HG02981 (cell line): ENCODE data around the gene TAF10.

Experiments
- ATAC-seq: cut with Tn5 transposase; IDR thresholded peaks from one replicate; pipeline ENCODE4 v1.9.1; 2021; ENCODE audit warnings: mild to moderate bottlenecking, moderate library complexity; ENCODE audit not compliant: unreplicated experiment

The TAF10 gene

DNA sequence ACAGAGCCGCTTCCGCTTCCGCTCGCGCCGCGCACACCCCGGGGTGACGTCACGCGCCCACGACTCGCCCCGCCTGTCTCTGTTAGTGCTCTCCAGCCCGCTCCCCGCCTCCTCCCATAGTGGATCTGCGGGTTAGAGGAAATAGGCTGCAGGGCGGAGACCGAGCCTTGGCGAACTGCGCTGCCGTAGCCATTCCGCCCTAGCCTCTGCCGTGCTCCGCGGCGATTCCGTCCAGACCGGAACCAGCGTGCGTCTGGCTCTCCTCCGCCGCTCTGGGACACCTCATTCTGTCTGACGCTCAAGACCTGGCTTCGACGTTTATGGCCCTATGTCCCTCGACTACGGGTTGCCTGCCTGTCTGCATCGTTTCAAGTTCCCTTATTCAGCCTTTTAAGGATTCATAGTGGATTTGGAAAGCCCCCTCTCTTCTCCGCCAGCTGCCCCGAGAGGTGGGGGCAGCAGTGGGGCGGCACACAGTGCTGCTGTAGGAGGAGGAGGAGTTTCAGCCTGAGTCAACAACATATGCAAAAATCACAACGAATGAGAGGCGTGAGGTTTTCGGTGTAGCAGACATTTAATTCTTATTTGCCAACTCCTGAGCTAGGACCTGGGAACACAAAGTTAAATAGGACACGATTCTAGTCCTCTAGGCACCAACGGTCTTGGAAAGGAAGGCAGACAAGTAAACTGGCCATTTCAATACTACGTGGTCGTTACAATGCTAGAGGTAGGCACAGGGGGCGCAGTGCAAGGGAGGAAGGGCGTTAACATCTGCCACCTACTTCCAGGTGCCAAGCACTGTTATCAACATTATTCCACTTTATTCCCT is at the start of gene TAF10:
Gene TAF10, minus strand, starts transcription at position 4 of the 829 bp plus-strand sequence. CDS start 27 bp downstream, outside the sequence.
- peak; percentile 86 for ATAC-seq

DNA sequence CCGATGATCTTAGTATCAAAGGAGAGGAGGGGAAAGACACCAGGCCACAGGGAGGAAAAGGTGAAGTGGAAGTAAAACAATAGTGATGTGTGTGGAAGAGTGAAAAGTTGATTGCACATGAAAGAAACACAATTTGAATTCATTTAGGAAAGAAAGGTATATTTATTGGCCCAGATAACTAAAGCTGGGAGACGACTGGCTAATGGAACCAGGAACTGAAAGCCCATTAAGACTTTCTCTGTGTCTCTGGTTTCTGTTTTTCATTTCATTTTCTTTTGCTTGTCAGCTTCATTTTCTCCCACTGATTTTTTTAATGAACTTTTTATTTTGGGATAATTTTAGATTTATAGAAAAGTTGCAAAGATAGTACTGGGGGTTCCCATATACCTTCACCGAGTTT is 48.7 kb upstream of the TAF10 start:
- no peak for ATAC-seq

DNA sequence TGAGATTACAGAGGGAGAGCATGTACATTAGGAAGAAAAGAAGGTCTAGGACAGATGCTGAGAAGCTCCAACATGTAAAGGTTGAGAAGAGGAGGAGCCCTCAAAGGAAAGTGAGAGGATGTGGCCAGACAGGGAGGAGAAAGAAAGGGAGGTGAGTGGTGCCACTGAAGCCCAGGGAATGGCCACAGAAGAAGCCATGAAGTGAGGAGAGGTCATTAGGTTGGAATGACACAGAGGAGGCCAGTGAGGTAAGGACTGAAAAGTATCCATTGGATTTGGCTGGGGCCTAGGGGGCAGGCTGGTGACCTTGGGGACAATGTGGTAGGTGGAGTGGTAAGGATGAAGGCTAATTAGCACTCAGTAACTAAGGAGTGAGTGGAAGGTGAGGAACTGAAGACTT is 46.6 kb upstream of the TAF10 start:
- no peak for ATAC-seq

DNA sequence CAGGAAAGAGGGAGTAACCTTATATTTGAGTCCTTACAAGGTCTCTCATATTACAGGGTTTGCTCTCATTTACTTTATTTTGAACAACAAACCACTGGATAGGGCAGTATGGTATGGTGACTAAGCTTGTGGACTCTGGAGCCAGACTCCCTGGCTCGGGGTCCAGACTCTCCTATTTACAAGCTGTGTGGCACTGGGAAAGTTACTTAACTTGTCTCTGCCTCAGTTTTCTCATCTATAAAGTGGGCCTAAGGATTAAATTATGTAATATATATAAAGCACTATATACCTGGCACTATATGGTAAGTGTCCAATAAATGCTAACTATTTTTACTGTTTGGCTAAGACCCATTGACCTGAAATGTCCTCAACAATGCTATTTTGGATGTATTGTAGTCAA is 45.3 kb upstream of the TAF10 start:
- no peak for ATAC-seq

DNA sequence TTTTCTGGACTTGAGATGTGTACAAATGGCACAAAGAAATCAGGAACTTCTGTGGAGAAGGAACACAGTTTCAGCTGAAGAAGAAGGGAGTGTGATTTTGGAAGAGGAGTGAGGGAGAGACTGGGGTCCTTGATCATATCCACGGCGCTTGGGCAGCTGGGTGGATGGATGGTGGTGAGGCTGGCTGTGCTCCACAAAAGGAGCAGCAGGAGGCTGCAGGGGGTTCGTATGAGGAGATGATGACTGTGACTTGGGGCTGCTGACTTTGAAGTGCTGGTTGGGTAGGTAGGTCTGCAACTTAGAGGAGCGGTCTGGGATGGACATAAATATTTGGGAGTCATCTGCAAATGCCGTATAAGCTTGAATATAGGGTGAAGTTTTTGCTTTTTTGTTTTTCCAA is 44.9 kb upstream of the TAF10 start:
- ATAC-seq, result no peak

DNA sequence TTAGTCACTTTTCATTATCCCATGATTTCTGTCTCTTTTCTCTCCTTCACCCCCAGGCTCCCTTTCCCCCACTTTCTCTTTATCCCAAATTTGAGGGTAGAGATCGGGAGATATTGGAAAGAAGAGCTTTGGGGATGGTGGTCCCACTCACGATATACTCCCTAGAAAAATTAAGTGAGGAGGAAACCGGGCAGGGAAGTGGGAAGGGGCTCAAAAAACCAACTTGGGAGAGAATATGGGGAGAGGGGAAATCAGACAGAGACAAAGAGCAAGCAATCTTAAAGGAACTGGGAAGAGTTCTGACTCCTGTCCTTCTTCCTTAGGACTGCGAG is 44.5 kb upstream of the TAF10 start:
- no peak for ATAC-seq

DNA sequence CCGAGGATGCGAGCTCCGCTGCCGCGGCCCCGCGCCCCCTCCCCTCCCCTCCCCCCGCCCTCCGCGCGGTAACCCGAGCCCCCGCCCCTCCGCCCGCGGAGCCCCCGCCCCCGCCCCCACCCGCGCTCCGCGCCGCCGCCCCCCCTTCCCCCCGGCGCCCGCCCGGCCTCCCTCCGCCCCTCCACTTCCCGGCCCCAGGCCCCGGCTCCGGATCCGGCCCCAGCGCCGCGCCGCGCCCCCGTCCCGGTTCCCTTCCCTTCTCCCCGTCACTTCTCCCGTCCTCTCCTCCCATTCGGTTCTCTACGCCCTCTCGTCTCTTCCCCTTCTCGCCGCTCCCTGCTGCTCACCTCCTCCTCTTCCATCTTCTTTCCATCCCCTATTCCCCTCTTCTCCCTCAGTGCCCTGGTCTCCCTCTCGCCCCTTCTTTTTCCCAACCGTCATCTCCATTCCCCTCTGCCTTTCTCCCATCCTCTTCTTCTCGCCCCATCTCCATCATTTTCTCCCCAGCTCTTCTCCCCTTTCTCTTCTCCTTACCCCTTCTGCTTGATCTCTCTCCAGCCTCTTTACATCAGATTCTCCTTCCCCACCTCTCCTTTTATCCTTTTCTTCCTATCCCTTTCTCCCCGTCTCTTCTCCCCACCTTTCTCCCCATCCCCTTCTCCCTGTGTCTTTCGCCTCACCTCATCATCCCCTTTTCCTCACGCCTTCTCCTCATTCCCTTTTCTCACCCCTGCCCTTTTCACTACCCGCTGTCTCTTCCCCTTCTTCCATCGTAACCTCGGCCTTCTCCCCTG is 44.0 kb upstream of the TAF10 start, which contains the start of gene DCHS1:
Gene DCHS1, minus strand, starts transcription at position 20 of the 794 bp plus-strand sequence. CDS start 14,196 bp downstream, outside the sequence.
- no peak for ATAC-seq

DNA sequence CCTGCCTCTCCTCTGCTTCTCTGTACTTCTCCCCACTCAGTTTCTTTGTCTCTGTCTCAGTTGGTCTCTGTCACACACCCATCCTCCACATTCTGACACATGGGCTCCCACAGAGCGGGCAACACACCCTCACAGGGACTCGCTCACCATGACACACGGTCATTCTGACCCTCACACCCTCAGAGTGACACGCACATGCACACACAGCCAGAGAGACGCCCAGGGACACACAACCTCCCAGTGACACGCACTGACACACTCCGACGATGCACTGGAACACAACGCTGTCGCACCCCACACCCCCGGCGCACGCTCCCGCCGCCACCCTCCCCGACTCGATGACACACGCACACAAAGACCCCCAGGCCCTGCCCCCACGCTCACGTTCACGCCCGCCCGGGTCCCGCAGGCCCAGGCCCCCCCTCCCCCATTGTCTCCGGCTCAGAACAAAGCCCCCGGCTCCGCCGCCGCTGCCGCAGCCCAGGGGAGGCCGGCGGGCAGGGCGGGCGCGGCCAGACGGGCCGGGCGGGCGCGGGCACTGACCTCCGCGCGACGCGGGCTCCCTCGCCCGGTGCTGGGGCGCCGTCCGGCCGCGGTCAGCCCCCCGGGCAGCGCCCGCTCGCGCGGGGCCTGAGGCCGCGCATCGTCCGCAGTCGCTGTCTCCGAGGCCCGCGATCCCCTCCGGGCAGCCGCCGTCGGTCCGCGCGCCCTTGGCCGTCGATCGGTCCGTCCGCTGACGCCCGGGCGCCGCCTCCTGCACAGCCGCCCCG is 43.2 kb upstream of the TAF10 start:
- no peak for ATAC-seq

DNA sequence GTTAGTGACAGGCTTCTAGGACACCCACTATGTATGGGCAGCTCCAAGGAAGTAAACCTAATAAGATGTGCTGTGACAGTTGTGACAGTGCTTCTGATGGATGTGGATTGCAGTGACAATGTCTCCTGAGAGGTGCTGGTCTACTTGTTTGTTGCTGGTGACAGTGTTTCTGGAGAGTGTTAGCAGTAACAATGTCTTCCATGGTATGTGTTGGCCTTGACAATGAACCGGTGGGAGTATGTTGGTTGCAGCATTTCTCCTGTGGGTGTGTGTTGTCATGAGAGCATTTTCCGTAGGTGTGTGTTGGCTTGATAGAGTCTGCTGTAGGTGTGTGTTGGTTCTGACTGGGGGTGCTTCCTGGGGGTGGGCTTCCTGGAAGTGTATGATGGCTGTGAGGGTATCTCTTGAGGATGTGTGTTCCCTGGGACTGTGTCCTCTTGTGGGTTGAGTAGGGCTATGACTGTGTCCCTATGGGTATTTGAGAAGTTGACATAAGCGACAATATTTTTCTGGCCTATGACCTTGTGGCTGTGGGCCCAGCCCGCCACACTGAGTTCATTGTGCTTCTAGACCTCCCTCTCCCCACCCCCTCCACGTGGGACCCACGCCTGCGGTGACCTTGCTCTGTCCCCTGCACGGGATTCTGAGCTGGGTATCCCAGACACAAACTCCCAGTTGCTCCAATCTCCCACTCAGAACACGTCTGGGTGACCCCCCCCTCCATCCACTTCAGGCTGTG is 42.4 kb upstream of the TAF10 start:
- no peak for ATAC-seq

DNA sequence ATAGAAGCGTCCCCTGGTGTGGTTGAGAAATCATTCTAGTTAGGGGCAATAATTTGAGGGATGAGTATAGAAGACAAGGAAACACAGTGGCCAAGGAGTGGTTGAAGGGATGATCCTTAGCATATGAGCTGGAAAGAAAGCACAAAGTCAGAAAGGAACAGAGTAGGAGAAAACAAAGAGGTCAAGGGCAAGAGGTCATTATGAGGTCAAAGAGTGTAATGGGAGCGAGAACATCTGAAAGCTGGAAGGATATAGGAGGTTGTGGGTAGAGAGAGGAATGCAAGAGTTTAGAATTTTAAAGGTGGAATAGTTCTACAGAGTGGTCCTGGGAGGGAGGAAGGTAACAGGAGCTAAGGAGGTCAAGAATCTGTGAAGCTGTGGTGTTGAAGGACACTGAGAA is 41.6 kb upstream of the TAF10 start:
- ATAC-seq, result no peak

DNA sequence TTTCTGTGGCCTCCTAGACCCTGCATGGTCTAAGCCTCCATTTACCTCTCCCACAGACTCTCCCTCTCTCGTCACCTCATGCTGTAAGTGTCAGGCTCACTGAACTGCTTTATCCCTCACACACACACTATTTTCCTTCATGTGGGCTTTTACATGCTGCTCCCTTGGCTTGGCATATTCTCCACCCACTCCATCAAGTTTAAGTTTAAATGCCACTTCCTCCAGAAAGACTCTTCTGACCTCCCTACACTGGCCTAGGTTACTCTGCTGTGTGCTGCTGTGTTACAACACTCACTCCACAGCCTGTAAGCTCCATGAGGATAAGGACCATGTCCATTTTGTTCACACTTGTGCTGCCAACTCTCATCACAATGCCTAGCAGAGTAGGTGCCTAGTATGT is 41.1 kb upstream of the TAF10 start:
- ATAC-seq, result no peak

DNA sequence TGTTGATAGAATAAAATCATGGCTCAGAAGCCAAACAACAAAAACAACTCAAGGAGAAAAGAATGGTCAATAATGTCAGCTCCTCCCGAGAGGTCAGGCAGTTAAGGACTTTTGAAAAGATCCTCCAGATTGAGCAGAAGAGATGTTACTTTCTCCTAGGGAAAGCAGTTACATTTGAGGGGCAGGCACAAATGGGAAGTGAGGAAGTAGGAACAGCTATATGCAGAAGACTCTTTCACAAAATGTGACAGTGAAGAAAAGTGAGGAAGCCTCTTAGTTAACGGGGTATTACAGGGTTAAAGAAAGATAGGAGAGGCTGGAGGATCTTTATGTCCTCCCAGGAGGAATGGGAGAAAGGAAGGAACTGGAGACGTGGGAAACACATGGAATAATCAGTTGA is 40.2 kb upstream of the TAF10 start:
- ATAC-seq, result no peak

DNA sequence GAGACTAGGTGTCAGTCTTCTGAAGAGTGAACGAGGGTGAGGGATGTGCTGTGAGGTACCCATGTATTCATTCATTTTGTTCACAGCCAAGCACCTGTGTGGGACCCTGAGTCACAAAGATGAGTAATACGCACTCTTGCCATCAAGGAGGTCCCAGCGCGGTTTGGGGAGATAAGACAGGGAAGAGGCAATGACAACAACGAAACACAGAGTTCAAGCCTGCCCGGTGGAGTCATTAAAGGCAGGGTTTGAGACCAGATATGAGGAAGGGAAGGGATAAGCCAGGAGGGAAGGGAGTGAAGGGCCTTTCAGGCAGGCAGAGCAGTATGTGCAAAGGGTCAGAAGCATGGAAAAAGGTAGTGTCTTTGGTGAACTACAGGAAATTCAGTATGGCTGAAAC is 39.0 kb upstream of the TAF10 start:
- ATAC-seq, result no peak

DNA sequence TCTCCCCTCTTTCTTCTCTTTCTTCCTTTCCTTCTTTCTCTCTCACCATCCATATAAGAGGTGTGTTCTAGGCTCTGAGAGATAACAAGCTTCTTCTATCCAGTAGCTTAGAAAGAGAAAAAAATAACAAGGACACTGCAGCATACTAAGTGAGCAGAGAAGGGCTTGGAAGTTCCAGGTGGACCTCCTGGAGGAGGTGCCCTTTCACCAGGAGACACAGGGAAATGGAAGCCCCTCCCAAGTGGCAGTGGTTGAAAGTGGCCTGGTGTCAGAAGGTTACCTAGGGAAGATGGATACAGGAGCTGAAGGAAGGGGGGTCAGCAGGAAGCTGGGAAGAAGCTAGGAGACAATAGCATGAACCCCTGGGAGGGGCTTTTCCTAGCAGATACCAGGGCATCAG is 38.1 kb upstream of the TAF10 start:
- ATAC-seq, result no peak

DNA sequence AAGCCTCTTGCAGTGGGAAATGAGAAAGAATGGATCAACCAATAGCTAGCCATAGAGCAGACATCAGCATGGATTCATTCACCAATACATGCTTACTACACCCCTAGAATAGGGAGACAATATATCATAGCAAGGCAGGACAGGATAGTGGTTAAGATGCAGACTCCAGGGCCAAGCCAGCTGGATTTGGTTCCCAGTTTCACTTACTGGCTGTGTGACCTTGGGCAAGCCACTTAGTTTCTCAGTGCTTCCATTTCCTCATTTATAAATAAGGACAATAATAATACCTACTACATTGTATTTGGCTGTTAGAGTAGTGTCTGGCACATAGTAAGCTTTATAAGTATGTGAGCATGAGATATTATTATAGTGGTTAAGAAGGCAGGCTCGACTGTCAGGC is 36.5 kb upstream of the TAF10 start:
- ATAC-seq, result no peak

DNA sequence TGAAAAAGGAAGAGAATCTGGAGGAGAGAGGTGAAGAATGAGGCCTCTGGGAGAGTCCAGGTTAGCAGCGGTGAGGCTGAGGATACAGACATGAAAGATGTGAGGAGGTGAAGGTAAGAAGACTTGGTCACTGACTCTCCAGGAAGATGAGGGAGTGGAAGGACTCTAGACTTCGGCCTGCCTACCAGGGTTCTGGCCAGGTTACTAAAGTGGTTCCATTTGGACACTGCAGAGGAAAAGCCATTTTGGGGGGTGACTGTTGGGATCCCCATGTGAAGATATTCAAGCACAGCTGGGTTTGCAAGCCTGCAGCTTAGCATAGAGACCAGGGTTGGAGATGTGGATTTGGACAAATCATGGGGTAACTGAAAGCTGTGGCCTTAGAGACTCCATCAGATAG is 35.8 kb upstream of the TAF10 start:
- ATAC-seq, result no peak

DNA sequence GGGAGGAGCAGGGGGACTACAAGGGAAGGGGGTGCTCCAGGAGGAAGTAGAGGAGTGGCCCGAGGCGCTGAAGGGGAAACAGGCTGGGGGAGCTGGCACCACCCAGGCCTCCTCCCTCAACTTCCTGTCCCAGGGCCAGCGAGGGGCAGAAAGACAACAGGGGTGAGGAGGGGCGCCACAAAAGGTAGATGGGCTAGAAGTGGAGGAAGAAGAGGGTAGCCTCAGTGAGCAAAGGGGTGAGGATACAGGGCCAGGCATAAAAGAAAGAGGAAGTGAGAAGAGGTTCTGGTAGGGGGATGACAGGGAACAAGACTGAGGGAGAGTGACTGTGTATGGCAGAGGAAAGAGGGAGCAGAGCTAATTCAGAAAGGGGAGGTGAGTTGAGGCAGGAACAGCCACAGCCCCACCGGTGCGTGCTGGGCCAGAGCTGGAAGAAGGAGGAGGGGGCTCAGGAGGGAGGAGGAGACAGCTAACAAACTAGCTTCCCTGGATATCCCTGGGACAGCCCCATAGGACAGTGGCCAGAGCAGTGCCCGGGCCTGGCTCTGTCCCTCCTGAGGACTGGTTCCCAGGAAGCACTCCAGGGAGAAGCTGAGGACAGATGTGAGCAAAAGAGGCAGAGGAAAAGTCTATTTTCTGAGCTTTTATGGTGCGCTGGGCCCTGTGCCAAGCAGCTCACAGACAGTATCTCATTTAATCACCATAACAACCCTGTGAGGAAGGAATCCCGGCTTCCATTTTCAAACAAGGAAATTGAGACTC is 35.1 kb upstream of the TAF10 start:
- ATAC-seq, result peak; percentile 90

DNA sequence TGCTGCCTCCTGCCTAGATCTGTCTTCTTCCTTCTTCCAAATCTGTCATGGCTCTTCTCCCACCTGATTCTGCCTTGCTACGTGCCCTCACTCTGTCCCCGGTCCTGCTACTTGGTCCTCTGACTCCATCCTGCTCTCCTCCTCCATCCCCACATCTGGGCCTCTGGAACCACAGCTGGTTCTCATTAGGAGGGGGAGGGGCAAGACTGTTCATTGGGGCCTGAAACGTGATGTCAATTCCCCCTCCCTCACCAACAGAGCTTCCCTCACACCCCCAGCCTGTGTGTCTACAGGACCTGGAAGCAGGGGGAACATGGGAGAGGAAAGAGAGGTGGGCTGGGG is 34.5 kb upstream of the TAF10 start:
- ATAC-seq, result no peak

DNA sequence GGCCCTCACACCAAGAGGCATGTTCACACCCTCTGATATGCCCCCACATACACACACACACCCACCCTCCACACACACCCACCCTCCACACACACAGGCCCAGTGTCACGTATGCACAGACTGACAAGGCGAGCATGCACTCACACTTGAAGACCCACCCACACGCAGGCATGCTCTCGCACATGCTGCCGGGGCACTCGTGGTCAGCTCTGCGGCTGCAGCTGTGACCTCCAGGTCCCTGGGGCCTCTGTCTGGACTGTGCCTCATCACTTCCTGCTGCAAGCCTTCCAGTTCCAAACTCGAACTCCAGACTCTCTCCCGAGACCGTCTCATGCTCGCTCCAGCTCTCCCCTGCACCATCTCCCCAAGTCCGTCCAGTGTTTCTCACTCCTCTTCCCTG is 34.1 kb upstream of the TAF10 start:
- no peak for ATAC-seq

DNA sequence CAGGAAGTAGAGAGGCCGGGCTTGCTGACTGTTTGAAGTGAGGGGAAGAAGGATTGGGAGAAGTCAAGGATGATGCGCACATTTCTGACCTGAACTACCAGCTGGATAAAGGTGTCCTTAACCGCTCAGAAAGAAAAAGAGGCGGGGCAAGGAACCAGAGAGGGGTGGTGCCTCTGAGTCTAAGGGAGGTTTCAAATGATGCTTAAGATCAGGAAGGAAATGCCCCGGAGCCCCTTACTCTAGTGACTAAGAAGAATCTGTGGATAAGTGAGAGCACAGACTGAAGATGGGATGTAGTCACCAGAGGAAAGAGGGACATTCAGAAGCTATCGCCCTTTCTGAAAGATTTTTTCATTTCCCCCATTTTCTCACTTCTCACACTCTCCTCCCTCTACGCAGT is 30.9 kb upstream of the TAF10 start:
- ATAC-seq, result no peak
